HEK293 (cell line): ENCODE data around the gene NHS.

Source experiments
- CTCF ChIA-PET: fragments of 350-600 bp; formaldehyde crosslinking; extraction: SDS; loops from one replicate; lab custom pipeline; 2021; ENCODE audit warnings: antibody characterized with exemption; lab: Yijun Ruan, JAX
- POLR2A ChIA-PET: fragments of 300-600 bp; formaldehyde crosslinking; extraction: SDS; loops from one replicate; lab custom pipeline; 2020; ENCODE audit warnings: antibody characterized with exemption, inconsistent platforms; lab: Yijun Ruan, JAX
- H3K27ac ChIP-seq: fragments of 200-500 bp; sonication (Bioruptor generic); 2 replicates; pipeline ENCODE4 v1.5.1; 2014; ENCODE audit warnings: low read depth, low read length, control low read depth, inconsistent platforms; ENCODE audit errors: extremely low read depth
- H3K36me3 ChIP-seq, 2 experiments: fragments of 200-500 bp in 1 of 2; sonication (Bioruptor generic) in 1 of 2; 1 replicate in 1 of 2; 2 replicates in 1 of 2; pipeline ENCODE4 v1.5.1; 2014 to 2017; ENCODE audit warnings: inconsistent platforms in 2 of 2, low read length in 2 of 2; ENCODE audit not compliant: control insufficient read depth in 2 of 2, insufficient read depth in 1 of 2
- H3K4me1 ChIP-seq: fragments of 200-500 bp; sonication (Bioruptor generic); 2 replicates; pipeline ENCODE4 v1.5.1; 2014; ENCODE audit warnings: mild to moderate bottlenecking, low read length, inconsistent platforms; ENCODE audit not compliant: control insufficient read depth, insufficient read depth
- H3K4me3 ChIP-seq: 2 replicates; pipeline ENCODE4 v1.5.1; 2011; ENCODE audit warnings: low read depth, mild to moderate bottlenecking, control low read depth, low read length, moderate library complexity
- H3K9me3 ChIP-seq: fragments of 200-500 bp; sonication (Bioruptor generic); 2 replicates; pipeline ENCODE4 v1.5.1; 2014; ENCODE audit warnings: low read depth, low read length, inconsistent platforms; ENCODE audit not compliant: control insufficient read depth, insufficient read depth
- BCL11A ChIP-seq: fragments of 450-650 bp; formaldehyde crosslinking; IDR thresholded peaks from 2 replicates; pipeline ENCODE4 v1.5.1; 2016; ENCODE audit warnings: low read depth, missing biosample characterization, missing genetic modification characterization
- SP2 ChIP-seq: fragments of 450-650 bp; formaldehyde crosslinking; IDR thresholded peaks from 2 replicates; pipeline ENCODE4 v1.5.1; 2016; ENCODE audit warnings: missing biosample characterization, missing genetic modification characterization
- YY1 ChIP-seq: fragments of 450-650 bp; formaldehyde crosslinking; IDR thresholded peaks from 2 replicates; pipeline ENCODE4 v1.5.1; 2018; ENCODE audit warnings: missing biosample characterization, missing genetic modification characterization
- YY2 ChIP-seq: fragments of 450-650 bp; formaldehyde crosslinking; IDR thresholded peaks from 2 replicates; pipeline ENCODE4 v1.5.1; 2016; ENCODE audit warnings: missing biosample characterization, missing genetic modification characterization
- ZBTB17 ChIP-seq: fragments of 450-650 bp; formaldehyde crosslinking; IDR thresholded peaks from 2 replicates; pipeline ENCODE4 v1.5.1; 2016; ENCODE audit warnings: missing biosample characterization, missing genetic modification characterization
- ZNF10 ChIP-seq: fragments of 450-650 bp; formaldehyde crosslinking; IDR thresholded peaks from 2 replicates; pipeline ENCODE4 v1.5.1; 2017; ENCODE audit warnings: missing biosample characterization, missing genetic modification characterization
- ZNF157 ChIP-seq: fragments of 450-650 bp; formaldehyde crosslinking; IDR thresholded peaks from 2 replicates; pipeline ENCODE4 v1.5.1; 2016; ENCODE audit warnings: missing biosample characterization, missing genetic modification characterization
- ZNF169 ChIP-seq: fragments of 450-650 bp; formaldehyde crosslinking; IDR thresholded peaks from 2 replicates; pipeline ENCODE4 v1.5.1; 2016; ENCODE audit warnings: missing biosample characterization, missing genetic modification characterization
- ZNF266 ChIP-seq: fragments of 450-650 bp; formaldehyde crosslinking; IDR thresholded peaks from 2 replicates; pipeline ENCODE4 v1.5.1; 2016; ENCODE audit warnings: missing biosample characterization, missing genetic modification characterization, low read depth
- ZNF274 ChIP-seq, 2 experiments: fragments of 200-500 bp in 1 of 2; fragments of 450-650 bp in 1 of 2; sonication (Bioruptor generic) in 1 of 2; formaldehyde crosslinking in 1 of 2; IDR thresholded peaks; 2 replicates each; pipeline versions ENCODE4 v1.5.1 to v1.6.1; 2014 to 2016; ENCODE audit warnings: borderline replicate concordance in 1 of 2, inconsistent platforms in 1 of 2, low read length in 1 of 2, missing biosample characterization in 1 of 2, missing genetic modification characterization in 1 of 2
- ZNF623 ChIP-seq: fragments of 450-650 bp; formaldehyde crosslinking; IDR thresholded peaks from 2 replicates; pipeline ENCODE4 v1.5.1; 2016; ENCODE audit warnings: missing biosample characterization, missing genetic modification characterization
- ZNF660 ChIP-seq: fragments of 450-650 bp; IDR thresholded peaks from 2 replicates; pipeline ENCODE4 v1.5.1; 2018; ENCODE audit warnings: missing biosample characterization, mild to moderate bottlenecking, missing genetic modification characterization
- ZNF837 ChIP-seq: fragments of 450-650 bp; formaldehyde crosslinking; IDR thresholded peaks from 2 replicates; pipeline ENCODE4 v1.5.1; 2016; ENCODE audit warnings: missing biosample characterization, missing genetic modification characterization
- ZSCAN16 ChIP-seq: fragments of 450-650 bp; formaldehyde crosslinking; IDR thresholded peaks from 2 replicates; pipeline ENCODE4 v1.5.1; 2016; ENCODE audit warnings: missing biosample characterization, missing genetic modification characterization
- ZSCAN30 ChIP-seq: fragments of 450-650 bp; IDR thresholded peaks from 2 replicates; pipeline ENCODE4 v1.5.1; 2018; ENCODE audit warnings: missing biosample characterization, mild to moderate bottlenecking, missing genetic modification characterization, moderate library complexity
- TF ChIP-seq, protein P1 (sequence below): fragments of 450-650 bp; formaldehyde crosslinking; IDR thresholded peaks from 2 replicates; pipeline ENCODE4 v1.5.1; 2016; ENCODE audit warnings: missing biosample characterization, missing genetic modification characterization, low read depth
- TF ChIP-seq, protein P2 (sequence below): fragments of 450-650 bp; formaldehyde crosslinking; IDR thresholded peaks from 2 replicates; pipeline ENCODE4 v1.5.1; 2016; ENCODE audit warnings: missing biosample characterization, missing genetic modification characterization
- TF ChIP-seq, protein P3 (sequence below): fragments of 450-650 bp; formaldehyde crosslinking; IDR thresholded peaks from 2 replicates; pipeline ENCODE4 v1.5.1; 2016; ENCODE audit warnings: missing biosample characterization, missing genetic modification characterization
- TF ChIP-seq, protein P4 (sequence below): fragments of 450-650 bp; formaldehyde crosslinking; IDR thresholded peaks from 2 replicates; pipeline ENCODE4 v1.5.1; 2016; ENCODE audit warnings: missing biosample characterization, missing genetic modification characterization
- TF ChIP-seq, protein P5 (sequence below): fragments of 450-650 bp; formaldehyde crosslinking; optimal IDR thresholded peaks from 2 replicates; pipeline ENCODE3; 2016; ENCODE audit warnings: missing biosample characterization, mild to moderate bottlenecking, missing genetic modification characterization
- TF ChIP-seq, protein P6 (sequence below): fragments of 450-650 bp; formaldehyde crosslinking; IDR thresholded peaks from 2 replicates; pipeline ENCODE4 v1.5.1; 2017; ENCODE audit warnings: missing biosample characterization, missing genetic modification characterization
- TF ChIP-seq, protein P7 (sequence below): fragments of 450-650 bp; formaldehyde crosslinking; IDR thresholded peaks from 2 replicates; pipeline ENCODE4 v1.5.1; 2016; ENCODE audit warnings: missing biosample characterization, missing genetic modification characterization, borderline replicate concordance
- TF ChIP-seq, protein P8 (sequence below): sonication (generic); formaldehyde crosslinking; IDR thresholded peaks from 2 replicates; pipeline ENCODE4 v1.8.1; 2022; ENCODE audit warnings: mild to moderate bottlenecking, moderate library complexity, missing genetic modification reagents
- TF ChIP-seq, protein P9 (sequence below): IDR thresholded peaks from 2 replicates; pipeline ENCODE4 v1.6.1; 2011; ENCODE audit warnings: mild to moderate bottlenecking, low read depth, low read length, borderline replicate concordance

The NHS gene

DNA sequence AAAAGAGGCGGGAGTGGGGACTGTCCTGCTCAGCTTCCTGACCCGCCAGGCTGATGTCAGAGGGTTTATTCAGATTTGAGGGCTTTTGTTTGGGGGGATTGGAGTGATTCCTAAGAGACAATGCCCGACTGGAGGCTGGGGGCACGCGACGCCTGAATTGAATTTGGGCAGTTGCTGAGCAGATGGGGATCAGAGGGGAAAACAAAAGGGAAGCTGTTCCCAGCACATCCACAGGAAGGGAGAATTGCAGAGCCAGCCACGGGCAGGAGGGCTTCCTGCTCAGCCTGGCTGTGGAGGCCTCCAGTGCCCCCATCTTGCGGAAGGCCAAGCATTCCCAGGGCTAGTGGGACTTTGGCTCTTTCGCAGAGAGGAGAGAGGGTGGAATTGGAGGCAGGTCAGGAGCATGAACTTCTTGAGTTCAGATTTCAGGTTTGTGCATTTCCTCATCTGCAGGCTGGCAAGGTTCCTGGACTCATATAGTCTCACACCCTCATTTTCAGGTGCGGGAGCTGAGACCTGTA, 162.8 kb downstream of the NHS start:
- Histone ChIP-seq H3K9me3 (no peaks in the 10 kb centered on the region), H3K27ac (no peak overlapping the region)
- POLR2A ChIA-PET, result no interaction called here

DNA sequence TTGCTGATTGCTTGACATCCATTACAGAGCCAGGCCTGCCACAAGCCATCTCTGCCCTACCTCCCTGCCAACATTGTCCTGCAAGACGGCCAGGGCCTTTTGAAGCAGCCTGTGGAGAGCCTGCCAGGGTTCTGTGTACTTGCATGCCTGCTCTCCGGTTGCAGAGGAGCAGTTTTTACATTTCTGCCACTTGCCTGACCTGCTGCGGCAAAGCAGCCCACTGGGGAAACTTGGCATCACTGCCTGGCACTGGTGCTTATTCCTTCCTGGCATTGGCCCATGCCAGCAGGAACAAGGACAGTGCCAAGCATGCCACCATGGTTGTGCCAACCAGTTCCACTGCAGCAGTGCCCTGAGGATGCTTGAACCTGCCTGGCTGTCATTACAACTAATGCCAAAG, 167.1 kb downstream of the NHS start:
- ChIA-PET CTCF (interaction anchor here (1.1 kb wide), 1 partner anchor 9 kb away, joined by 3 read pairs; no protein-coding TSS in a partner anchor), POLR2A (no interaction called here)
- TF ChIP-seq ZNF157 (tag by site-specific recombination), result no peak
- TF ChIP-seq, protein P1, sequence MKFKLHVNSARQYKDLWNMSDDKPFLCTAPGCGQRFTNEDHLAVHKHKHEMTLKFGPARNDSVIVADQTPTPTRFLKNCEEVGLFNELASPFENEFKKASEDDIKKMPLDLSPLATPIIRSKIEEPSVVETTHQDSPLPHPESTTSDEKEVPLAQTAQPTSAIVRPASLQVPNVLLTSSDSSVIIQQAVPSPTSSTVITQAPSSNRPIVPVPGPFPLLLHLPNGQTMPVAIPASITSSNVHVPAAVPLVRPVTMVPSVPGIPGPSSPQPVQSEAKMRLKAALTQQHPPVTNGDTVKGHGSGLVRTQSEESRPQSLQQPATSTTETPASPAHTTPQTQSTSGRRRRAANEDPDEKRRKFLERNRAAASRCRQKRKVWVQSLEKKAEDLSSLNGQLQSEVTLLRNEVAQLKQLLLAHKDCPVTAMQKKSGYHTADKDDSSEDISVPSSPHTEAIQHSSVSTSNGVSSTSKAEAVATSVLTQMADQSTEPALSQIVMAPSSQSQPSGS (tag by site-specific recombination), result no peak
- no peak for TF ChIP-seq ZSCAN16 (tag by site-specific recombination)
- TF ChIP-seq, protein P2, sequence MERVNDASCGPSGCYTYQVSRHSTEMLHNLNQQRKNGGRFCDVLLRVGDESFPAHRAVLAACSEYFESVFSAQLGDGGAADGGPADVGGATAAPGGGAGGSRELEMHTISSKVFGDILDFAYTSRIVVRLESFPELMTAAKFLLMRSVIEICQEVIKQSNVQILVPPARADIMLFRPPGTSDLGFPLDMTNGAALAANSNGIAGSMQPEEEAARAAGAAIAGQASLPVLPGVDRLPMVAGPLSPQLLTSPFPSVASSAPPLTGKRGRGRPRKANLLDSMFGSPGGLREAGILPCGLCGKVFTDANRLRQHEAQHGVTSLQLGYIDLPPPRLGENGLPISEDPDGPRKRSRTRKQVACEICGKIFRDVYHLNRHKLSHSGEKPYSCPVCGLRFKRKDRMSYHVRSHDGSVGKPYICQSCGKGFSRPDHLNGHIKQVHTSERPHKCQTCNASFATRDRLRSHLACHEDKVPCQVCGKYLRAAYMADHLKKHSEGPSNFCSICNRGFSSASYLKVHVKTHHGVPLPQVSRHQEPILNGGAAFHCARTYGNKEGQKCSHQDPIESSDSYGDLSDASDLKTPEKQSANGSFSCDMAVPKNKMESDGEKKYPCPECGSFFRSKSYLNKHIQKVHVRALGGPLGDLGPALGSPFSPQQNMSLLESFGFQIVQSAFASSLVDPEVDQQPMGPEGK (tag by site-specific recombination), result no peak
- no peak for TF ChIP-seq ZSCAN30 (tag by site-specific recombination)
- TF ChIP-seq, protein P3, sequence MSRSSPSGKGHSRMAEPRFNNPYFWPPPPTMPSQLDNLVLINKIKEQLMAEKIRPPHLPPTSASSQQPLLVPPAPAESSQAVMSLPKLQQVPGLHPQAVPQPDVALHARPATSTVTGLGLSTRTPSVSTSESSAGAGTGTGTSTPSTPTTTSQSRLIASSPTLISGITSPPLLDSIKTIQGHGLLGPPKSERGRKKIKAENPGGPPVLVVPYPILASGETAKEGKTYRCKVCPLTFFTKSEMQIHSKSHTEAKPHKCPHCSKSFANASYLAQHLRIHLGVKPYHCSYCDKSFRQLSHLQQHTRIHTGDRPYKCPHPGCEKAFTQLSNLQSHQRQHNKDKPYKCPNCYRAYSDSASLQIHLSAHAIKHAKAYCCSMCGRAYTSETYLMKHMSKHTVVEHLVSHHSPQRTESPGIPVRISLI (tag by site-specific recombination), result no peak
- TF ChIP-seq ZNF660, result no peak
- TF ChIP-seq, protein P4, sequence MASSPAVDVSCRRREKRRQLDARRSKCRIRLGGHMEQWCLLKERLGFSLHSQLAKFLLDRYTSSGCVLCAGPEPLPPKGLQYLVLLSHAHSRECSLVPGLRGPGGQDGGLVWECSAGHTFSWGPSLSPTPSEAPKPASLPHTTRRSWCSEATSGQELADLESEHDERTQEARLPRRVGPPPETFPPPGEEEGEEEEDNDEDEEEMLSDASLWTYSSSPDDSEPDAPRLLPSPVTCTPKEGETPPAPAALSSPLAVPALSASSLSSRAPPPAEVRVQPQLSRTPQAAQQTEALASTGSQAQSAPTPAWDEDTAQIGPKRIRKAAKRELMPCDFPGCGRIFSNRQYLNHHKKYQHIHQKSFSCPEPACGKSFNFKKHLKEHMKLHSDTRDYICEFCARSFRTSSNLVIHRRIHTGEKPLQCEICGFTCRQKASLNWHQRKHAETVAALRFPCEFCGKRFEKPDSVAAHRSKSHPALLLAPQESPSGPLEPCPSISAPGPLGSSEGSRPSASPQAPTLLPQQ, result no peak
- TF ChIP-seq, protein P5, sequence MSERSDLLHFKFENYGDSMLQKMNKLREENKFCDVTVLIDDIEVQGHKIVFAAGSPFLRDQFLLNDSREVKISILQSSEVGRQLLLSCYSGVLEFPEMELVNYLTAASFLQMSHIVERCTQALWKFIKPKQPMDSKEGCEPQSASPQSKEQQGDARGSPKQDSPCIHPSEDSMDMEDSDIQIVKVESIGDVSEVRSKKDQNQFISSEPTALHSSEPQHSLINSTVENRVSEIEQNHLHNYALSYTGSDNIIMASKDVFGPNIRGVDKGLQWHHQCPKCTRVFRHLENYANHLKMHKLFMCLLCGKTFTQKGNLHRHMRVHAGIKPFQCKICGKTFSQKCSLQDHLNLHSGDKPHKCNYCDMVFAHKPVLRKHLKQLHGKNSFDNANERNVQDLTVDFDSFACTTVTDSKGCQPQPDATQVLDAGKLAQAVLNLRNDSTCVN (tag by site-specific recombination), result no peak
- TF ChIP-seq ZNF169 (tag by site-specific recombination), result no peak
- no peak for TF ChIP-seq ZBTB17 (tag by site-specific recombination)
- TF ChIP-seq, protein P6, sequence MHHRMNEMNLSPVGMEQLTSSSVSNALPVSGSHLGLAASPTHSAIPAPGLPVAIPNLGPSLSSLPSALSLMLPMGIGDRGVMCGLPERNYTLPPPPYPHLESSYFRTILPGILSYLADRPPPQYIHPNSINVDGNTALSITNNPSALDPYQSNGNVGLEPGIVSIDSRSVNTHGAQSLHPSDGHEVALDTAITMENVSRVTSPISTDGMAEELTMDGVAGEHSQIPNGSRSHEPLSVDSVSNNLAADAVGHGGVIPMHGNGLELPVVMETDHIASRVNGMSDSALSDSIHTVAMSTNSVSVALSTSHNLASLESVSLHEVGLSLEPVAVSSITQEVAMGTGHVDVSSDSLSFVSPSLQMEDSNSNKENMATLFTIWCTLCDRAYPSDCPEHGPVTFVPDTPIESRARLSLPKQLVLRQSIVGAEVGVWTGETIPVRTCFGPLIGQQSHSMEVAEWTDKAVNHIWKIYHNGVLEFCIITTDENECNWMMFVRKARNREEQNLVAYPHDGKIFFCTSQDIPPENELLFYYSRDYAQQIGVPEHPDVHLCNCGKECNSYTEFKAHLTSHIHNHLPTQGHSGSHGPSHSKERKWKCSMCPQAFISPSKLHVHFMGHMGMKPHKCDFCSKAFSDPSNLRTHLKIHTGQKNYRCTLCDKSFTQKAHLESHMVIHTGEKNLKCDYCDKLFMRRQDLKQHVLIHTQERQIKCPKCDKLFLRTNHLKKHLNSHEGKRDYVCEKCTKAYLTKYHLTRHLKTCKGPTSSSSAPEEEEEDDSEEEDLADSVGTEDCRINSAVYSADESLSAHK, result no peak

More for the DNA sequence above, 162.8 kb downstream of the NHS start:
- Histone ChIP-seq H3K4me1 (no peaks in the 10 kb centered on the region), H3K36me3 (no peaks in the 10 kb centered on the region), H3K4me3 (no peak overlapping the region)
- CTCF ChIA-PET, result interaction anchor here (1.7 kb wide), 1 partner anchor 9 kb away, joined by 5 read pairs; no protein-coding TSS in a partner anchor
- no peak for TF ChIP-seq ZNF274 (IDR thresholded peaks at IDR 0.05; ENCODE audit: low read length)
- no peak for TF ChIP-seq ZNF274 (tag by site-specific recombination; IDR thresholded peaks at IDR 0.05; ENCODE audit: borderline replicate concordance)
- no peak for TF ChIP-seq BCL11A (tag by site-specific recombination)
- TF ChIP-seq ZNF266 (tag by site-specific recombination), result no peak
- TF ChIP-seq ZNF623 (tag by site-specific recombination), result no peak
- no peak for TF ChIP-seq SP2 (tag by site-specific recombination)
- TF ChIP-seq, protein P7, sequence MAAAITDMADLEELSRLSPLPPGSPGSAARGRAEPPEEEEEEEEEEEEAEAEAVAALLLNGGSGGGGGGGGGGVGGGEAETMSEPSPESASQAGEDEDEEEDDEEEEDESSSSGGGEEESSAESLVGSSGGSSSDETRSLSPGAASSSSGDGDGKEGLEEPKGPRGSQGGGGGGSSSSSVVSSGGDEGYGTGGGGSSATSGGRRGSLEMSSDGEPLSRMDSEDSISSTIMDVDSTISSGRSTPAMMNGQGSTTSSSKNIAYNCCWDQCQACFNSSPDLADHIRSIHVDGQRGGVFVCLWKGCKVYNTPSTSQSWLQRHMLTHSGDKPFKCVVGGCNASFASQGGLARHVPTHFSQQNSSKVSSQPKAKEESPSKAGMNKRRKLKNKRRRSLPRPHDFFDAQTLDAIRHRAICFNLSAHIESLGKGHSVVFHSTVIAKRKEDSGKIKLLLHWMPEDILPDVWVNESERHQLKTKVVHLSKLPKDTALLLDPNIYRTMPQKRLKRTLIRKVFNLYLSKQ, result no peak
- no peak for TF ChIP-seq YY1
- TF ChIP-seq, protein P8, sequence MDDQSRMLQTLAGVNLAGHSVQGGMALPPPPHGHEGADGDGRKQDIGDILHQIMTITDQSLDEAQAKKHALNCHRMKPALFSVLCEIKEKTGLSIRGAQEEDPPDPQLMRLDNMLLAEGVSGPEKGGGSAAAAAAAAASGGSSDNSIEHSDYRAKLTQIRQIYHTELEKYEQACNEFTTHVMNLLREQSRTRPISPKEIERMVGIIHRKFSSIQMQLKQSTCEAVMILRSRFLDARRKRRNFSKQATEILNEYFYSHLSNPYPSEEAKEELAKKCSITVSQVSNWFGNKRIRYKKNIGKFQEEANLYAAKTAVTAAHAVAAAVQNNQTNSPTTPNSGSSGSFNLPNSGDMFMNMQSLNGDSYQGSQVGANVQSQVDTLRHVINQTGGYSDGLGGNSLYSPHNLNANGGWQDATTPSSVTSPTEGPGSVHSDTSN (CRISPR knock-in tag), result no peak
- TF ChIP-seq YY2 (tag by site-specific recombination), result no peak
- no peak for TF ChIP-seq ZNF10 (tag by site-specific recombination)
- TF ChIP-seq, protein P9, sequence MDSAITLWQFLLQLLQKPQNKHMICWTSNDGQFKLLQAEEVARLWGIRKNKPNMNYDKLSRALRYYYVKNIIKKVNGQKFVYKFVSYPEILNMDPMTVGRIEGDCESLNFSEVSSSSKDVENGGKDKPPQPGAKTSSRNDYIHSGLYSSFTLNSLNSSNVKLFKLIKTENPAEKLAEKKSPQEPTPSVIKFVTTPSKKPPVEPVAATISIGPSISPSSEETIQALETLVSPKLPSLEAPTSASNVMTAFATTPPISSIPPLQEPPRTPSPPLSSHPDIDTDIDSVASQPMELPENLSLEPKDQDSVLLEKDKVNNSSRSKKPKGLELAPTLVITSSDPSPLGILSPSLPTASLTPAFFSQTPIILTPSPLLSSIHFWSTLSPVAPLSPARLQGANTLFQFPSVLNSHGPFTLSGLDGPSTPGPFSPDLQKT, result no peak
- no peak for TF ChIP-seq ZNF837 (tag by site-specific recombination)

More for the DNA sequence above, 167.1 kb downstream of the NHS start:
- no peak overlapping the region for H3K4me3 ChIP-seq
- no peaks in the 10 kb centered on the region; the same call in 1 of the 2 replicates for H3K4me1 ChIP-seq
- H3K9me3 ChIP-seq, result no peaks in the 10 kb centered on the region
- no peak overlapping the region for H3K27ac ChIP-seq
- no peaks in the 10 kb centered on the region for H3K36me3 ChIP-seq
